ENCODE measurements around the gene AP3S1. TPM values are rescaled to one million over a fixed set of nuclear protein-coding genes. Genes with fewer than 3 reads are reported as not detected.

The AP3S1 gene
- total RNA-seq, 1 donor from 2014 or later: 69.4 TPM

- intact Hi-C loops (cut with micrococcal nuclease): no loop called here
Observed at GRCh38 chr5:115932991-115933390, 91.3 kb downstream of the AP3S1 start.

GRCh38 chr5:115934388-115934974, 92.7 kb downstream of the AP3S1 start:
- intact Hi-C loops (cut with micrococcal nuclease): no loop called here

- intact Hi-C loops (cut with micrococcal nuclease): no loop called here
Observed at GRCh38 chr5:115936031-115936430, 94.3 kb downstream of the AP3S1 start.

GRCh38 chr5:115939059-115939458, 97.3 kb downstream of the AP3S1 start:
- intact Hi-C loops (cut with micrococcal nuclease): no loop called here

GRCh38 chr5:115940080-115940810, 98.5 kb downstream of the AP3S1 start:
- intact Hi-C loops (cut with micrococcal nuclease): no loop called here

- intact Hi-C loops (cut with micrococcal nuclease): no loop called here
Observed at GRCh38 chr5:115941051-115941675, 99.4 kb downstream of the AP3S1 start.

- intact Hi-C loops (cut with micrococcal nuclease): no loop called here
Observed at GRCh38 chr5:115944501-115944900, 102.8 kb downstream of the AP3S1 start.

GRCh38 chr5:115946655-115947054, 104.9 kb downstream of the AP3S1 start:
- intact Hi-C loops (cut with micrococcal nuclease): no loop called here

GRCh38 chr5:115947260-115947659, 105.5 kb downstream of the AP3S1 start:
- intact Hi-C loops (cut with micrococcal nuclease): no loop called here

- intact Hi-C loops (cut with micrococcal nuclease): no loop called here
Observed at GRCh38 chr5:115948091-115948534, 106.4 kb downstream of the AP3S1 start.

- intact Hi-C loops (cut with micrococcal nuclease): no loop called here
Observed at GRCh38 chr5:115949096-115949495, 107.4 kb downstream of the AP3S1 start.

- intact Hi-C loops (cut with micrococcal nuclease): no loop called here
Observed at GRCh38 chr5:115952588-115952987, 110.9 kb downstream of the AP3S1 start.

GRCh38 chr5:115954144-115954543, 112.4 kb downstream of the AP3S1 start:
- intact Hi-C loops (cut with micrococcal nuclease): no loop called here

- intact Hi-C loops (cut with micrococcal nuclease): no loop called here
Observed at GRCh38 chr5:115956957-115957356, 115.2 kb downstream of the AP3S1 start.

- intact Hi-C loops (cut with micrococcal nuclease): loop anchor here (5.0 kb wide), 1 partner anchor 611 kb away; the partner anchor contains the start of gene SEMA6A
Observed at GRCh38 chr5:115961381-115962238, 119.9 kb downstream of the AP3S1 start.

- intact Hi-C loops (cut with micrococcal nuclease): loop anchor here (5.0 kb wide), 1 partner anchor 610 kb away; the partner anchor contains the start of gene SEMA6A
Observed at GRCh38 chr5:115962239-115962564, 120.5 kb downstream of the AP3S1 start, which contains the start of gene LVRN. TSS of gene LVRN (plus strand) at chr5:115962475. CDS start at chr5:115962618, 143 bp downstream.

GRCh38 chr5:115962565-115963402, 121.0 kb downstream of the AP3S1 start:
- intact Hi-C loops (cut with micrococcal nuclease): loop anchor here (5.0 kb wide), 1 partner anchor 610 kb away; the partner anchor contains the start of gene SEMA6A

- intact Hi-C loops (cut with micrococcal nuclease): loop anchor here (5.0 kb wide), 1 partner anchor 609 kb away; the partner anchor contains the start of gene SEMA6A
Observed at GRCh38 chr5:115963566-115963965, 121.8 kb downstream of the AP3S1 start.

All from T-helper 2 cell treated with Interferon-gamma antibody and Interleukin-4, amounts not matched to agents 100 ng/mL and 5 ng/mL, for 36 hours (primary cell).